ENCODE data around the gene NKRF.

NKRF gene

GRCh38 chrX:119565107-119565663 lies 41.0 kb downstream of the NKRF start, which contains the start of gene STEEP1:
Gene STEEP1 (minus strand): TSS chrX:119565409. CDS start chrX:119565355, 54 bp downstream.
- TF ChIP-seq CTCF (IDR thresholded peaks at IDR 0.05; ENCODE audit: insufficient read depth, missing control alignments): no peak
- FAIRE-seq (peak; percentile 80), DNase-seq (ENCODE audit: insufficient read length, low spot score) (peak; percentile 57)

DNA sequence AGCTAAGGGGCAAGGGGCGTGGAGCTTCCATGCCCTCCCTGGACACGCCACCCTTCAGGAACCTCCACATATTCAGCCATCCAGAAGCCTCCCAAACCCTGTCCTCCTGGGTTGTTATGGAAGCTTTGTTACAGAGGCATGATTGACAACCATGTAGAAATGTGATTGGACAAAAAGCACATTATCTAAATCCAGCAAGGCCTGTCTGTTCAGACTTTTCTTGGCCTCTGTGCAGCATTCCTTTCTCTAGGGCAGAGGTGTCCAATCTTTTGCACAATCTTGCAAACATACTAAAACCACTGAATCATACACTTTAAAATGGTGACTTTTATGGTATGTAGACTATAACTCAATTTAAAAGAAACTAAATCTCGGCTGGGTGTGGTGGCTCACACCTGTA lies 53.7 kb downstream of the NKRF start:
- FAIRE-seq: no peak
- DNase-seq (ENCODE audit: insufficient read length, low spot score): no peak
- TF ChIP-seq CTCF (IDR thresholded peaks at IDR 0.05; ENCODE audit: insufficient read depth, missing control alignments): no peak

- FAIRE-seq: peak; percentile 51
- no peak for TF ChIP-seq CTCF (IDR thresholded peaks at IDR 0.05; ENCODE audit: insufficient read depth, missing control alignments)
- no peak for DNase-seq (ENCODE audit: insufficient read length, low spot score)
These were observed 56.8 kb downstream of the NKRF start for GRCh38 chrX:119549327-119550016.

- FAIRE-seq (no peak), DNase-seq (ENCODE audit: insufficient read length, low spot score) (no peak)
- TF ChIP-seq CTCF (IDR thresholded peaks at IDR 0.05; ENCODE audit: insufficient read depth, missing control alignments): no peak
These were observed 65.0 kb downstream of the NKRF start for GRCh38 chrX:119541188-119541587.

GRCh38 chrX:119539872-119540271 lies 66.4 kb downstream of the NKRF start:
- no peak for TF ChIP-seq CTCF (IDR thresholded peaks at IDR 0.05; ENCODE audit: insufficient read depth, missing control alignments)
- no peak for FAIRE-seq

More at GRCh38 chrX:119539872-119540271, 66.4 kb downstream of the NKRF start:
- DNase-seq (ENCODE audit: insufficient read length, low spot score): no peak

Data from D721Med (cell line).